ENCODE data around the gene KCNQ1. TPM values are rescaled to one million over a fixed set of nuclear protein-coding genes. Genes with fewer than 3 reads are reported as not detected.

KCNQ1 gene
- total and polyA plus RNA-seq, 8 donors, result 14.0 to 61.1 (median 46.7) TPM

DNA sequence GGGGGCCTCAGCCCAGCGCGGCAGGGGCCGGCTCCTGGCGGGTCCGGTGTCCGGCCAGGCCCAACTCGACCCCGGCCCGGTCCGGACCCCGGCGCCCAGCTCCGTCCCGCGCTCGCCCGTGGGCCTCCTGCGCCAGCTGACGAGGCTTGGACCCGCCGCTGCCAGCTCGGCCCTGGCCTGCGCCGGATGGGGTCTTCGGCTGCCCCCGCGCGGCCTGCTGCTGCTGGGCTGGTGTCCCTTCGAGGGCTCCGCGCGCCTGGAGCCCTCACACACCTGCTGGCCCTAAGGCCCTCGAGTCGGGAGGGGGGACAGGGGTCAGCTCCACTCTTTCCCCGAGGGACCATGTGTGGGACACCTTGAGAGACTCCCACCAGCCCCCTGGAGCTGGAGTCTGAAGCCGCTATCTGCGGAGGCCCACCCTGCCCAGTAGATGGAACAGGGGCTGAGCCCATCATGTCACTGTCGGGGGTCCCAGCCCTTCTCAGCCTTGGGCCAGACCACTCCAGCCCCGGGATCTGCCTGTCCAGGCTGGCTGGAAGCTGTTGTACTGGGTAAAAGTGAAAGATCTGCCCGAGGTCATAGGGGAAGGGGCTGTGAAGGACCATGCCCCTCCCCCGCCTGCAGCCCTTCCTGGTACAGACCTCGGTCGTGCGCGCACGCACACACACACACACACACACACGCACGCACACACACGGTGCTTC lies 441.5 kb downstream of the KCNQ1 start:
- TF ChIP-seq CTCF (IDR thresholded peaks at IDR 0.05), result no peak
- ATAC-seq, result peak in 1 of 4 donors; percentile 1
- Histone ChIP-seq H3K9me3 (no peaks in the 10 kb centered on the region), H3K4me3 (peak overlapping the region in 2 of 4 donors; percentile 62 to 75), H3K4me1 (peaks cover 7 to 9% (median 8%) of the 10 kb centered on the region in 3 donors), H3K27me3 (no peaks in the 10 kb centered on the region), H3K36me3 (no peaks in the 10 kb centered on the region), H3K27ac (peak overlapping the region in 3 of 4 donors; percentile 26 to 59 (median 38))
- WGBS, 2 donors, result 27 to 42% methylated on average over 29 to 49 of the region's 49 CpGs
- peak in 5 of 6 donors; percentile 36 to 83 (median 65) for DNase-seq
- intact Hi-C loops (cut with DNase I), result loop anchor here in 2 of 3 donors (10.0 kb wide), 1 partner anchor 192 kb away; the partner anchor contains the start of gene KCNQ1OT1 (in 2 of the 2)
- FAIRE-seq, result no peak

- Histone ChIP-seq H3K9me3 (no peaks in the 10 kb centered on the region), H3K4me1 (peaks cover 13 to 15% (median 13%) of the 10 kb centered on the region in 3 donors), H3K4me3 (no peak overlapping the region), H3K27me3 (no peaks in the 10 kb centered on the region), H3K27ac (no peak overlapping the region), H3K36me3 (no peaks in the 10 kb centered on the region)
- ATAC-seq (no peak), FAIRE-seq (no peak), DNase-seq (peak in 2 of 6 donors; percentile 52 to 55)
- 87 to 90% methylated on average over 5 of the region's 5 CpGs for WGBS, 2 donors
- intact Hi-C loops (cut with DNase I), result loop anchor here in 2 of 3 donors (10.0 kb wide), 1 partner anchor 192 kb away; the partner anchor contains the start of gene KCNQ1OT1 (in 2 of the 2)
- TF ChIP-seq CTCF (IDR thresholded peaks at IDR 0.05), result no peak
Measured at GRCh38 chr11:2886936-2887335, 442.1 kb downstream of the KCNQ1 start.

- WGBS, 2 donors, result 72 to 79% methylated on average over 11 of the region's 11 CpGs
- Histone ChIP-seq H3K27me3 (no peaks in the 10 kb centered on the region), H3K27ac (no peak overlapping the region), H3K36me3 (no peaks in the 10 kb centered on the region), H3K4me3 (no peak overlapping the region), H3K9me3 (no peaks in the 10 kb centered on the region), H3K4me1 (peaks cover 14 to 22% (median 17%) of the 10 kb centered on the region in 3 donors)
- intact Hi-C loops (cut with DNase I), result loop anchor here in 2 of 3 donors (2.0 to 10.0 kb wide), 2 partner anchors 193 to 355 kb away; partner anchors contain the start of gene KCNQ1OT1 (in 2 of the 2)
- ATAC-seq (no peak), DNase-seq (peak in 2 of 6 donors; percentile 37 to 54), FAIRE-seq (no peak)
- no peak for TF ChIP-seq CTCF (IDR thresholded peaks at IDR 0.05)
Measured at GRCh38 chr11:2887515-2888195, 442.8 kb downstream of the KCNQ1 start.

- FAIRE-seq, result no peak
- H3K4me3 ChIP-seq, result no peak overlapping the region
- no peak overlapping the region for H3K27ac ChIP-seq
- ATAC-seq, result peak; percentile 41 to 71 (median 59)
- intact Hi-C loops (cut with DNase I), result loop anchor here in 2 of 3 donors (2.0 to 10.0 kb wide), 2 partner anchors 194 to 356 kb away; partner anchors contain the start of gene KCNQ1OT1 (in 2 of the 2)
- H3K9me3 ChIP-seq, result no peaks in the 10 kb centered on the region
- peak; percentile 83 to 99 (median 93) for DNase-seq
- H3K4me1 ChIP-seq, result peaks cover 14 to 23% (median 17%) of the 10 kb centered on the region in 3 donors
- no peaks in the 10 kb centered on the region for H3K27me3 ChIP-seq
- 29 to 32% methylated on average over 25 of the region's 25 CpGs for WGBS, 2 donors
- no peaks in the 10 kb centered on the region for H3K36me3 ChIP-seq
- TF ChIP-seq CTCF (IDR thresholded peaks at IDR 0.05), result peak; percentile 83 to 97 (median 90)
Measured at GRCh38 chr11:2888266-2888968, 443.6 kb downstream of the KCNQ1 start.
